Heart left ventricle (tissue), 16 donors: Measurements from ENCODE around the gene PJA1. TPM values are rescaled to one million over a fixed set of nuclear protein-coding genes. Genes with fewer than 3 reads are reported as not detected.
A peak's percentile ranks its signal among the peaks of the same experiment; 100 is the strongest.

Source experiments
- ATAC-seq, 4 donors: fragments of 200-7000 bp; cut with Tn5 transposase; one replicate each; pipeline ENCODE4 v1.9.1; 2020 to 2022; ENCODE audit warnings: moderate library complexity in 4 of 4, mild to moderate bottlenecking in 3 of 4, moderate number of reproducible peaks in 1 of 4
- DNase-seq, 5 donors: peaks; one replicate each; pipeline ENCODE4 v3.0.0-alpha.2; 2020
- H3K27ac ChIP-seq, 12 donors: fragments of 200-600 bp; sonication (generic) in 4 of 12; one replicate each; pipeline versions ENCODE4 v1.5.0 to v1.8.0; 2016 to 2022; ENCODE audit warnings: mild to moderate bottlenecking in 2 of 12
- H3K27me3 ChIP-seq, 9 donors: fragments of 200-600 bp; sonication (generic) in 2 of 9; one replicate each; pipeline versions ENCODE4 v1.5.1 to v1.8.0; 2016 to 2022; ENCODE audit warnings: mild to moderate bottlenecking in 3 of 9
- H3K36me3 ChIP-seq, 9 donors: fragments of 200-600 bp; sonication (generic) in 2 of 9; one replicate each; pipeline versions ENCODE4 v1.5.0 to v1.8.0; 2018 to 2022; ENCODE audit warnings: mild to moderate bottlenecking in 2 of 9
- H3K4me1 ChIP-seq, 12 donors: fragments of 200-600 bp; sonication (generic) in 4 of 12; one replicate each; pipeline versions ENCODE4 v1.5.0 to v1.8.0; 2016 to 2022; ENCODE audit warnings: mild to moderate bottlenecking in 3 of 12
- H3K4me3 ChIP-seq, 12 donors: fragments of 200-600 bp; sonication (generic) in 4 of 12; one replicate each; pipeline versions ENCODE4 v1.5.0 to v1.8.0; 2017 to 2022; ENCODE audit warnings: mild to moderate bottlenecking in 9 of 12, moderate library complexity in 4 of 12
- H3K9me3 ChIP-seq, 12 donors: fragments of 200-600 bp; sonication (generic) in 4 of 12; one replicate each; pipeline versions ENCODE4 v1.5.0 to v1.8.0; 2016 to 2022; ENCODE audit warnings: mild to moderate bottlenecking in 1 of 12
- POLR2A ChIP-seq, 2 donors: fragments of 450-650 bp; IDR thresholded peaks; one replicate each; pipeline ENCODE4 v1.6.1; 2017; ENCODE audit warnings: antibody characterized with exemption in 2 of 2, mild to moderate bottlenecking in 2 of 2, moderate library complexity in 2 of 2
- WGBS, 4 donors: extraction: QIAGEN DNeasy Blood & Tissue Kit in 2 of 4; methylation state at CpG; one replicate each; pipeline versions ENCODE4 v1.1.5 to v1.1.7; 2013 to 2018; 5-methylcytosine and 5-hydroxymethylcytosine counted together
- intact Hi-C, 10 donors: fragments of 100-400 bp; cut with DNase I; formaldehyde crosslinking; loops; one replicate each; pipeline versions ENCODE4 v1.11.1 to v1.14.2; 2022
- polyA plus RNA-seq, 2 donors: library from polyadenylated mRNA; stranded (reverse); fragments of 200-250 nt; gene quantifications; one replicate each; pipeline ENCODE4 v1.2.3, GENCODE V29; 2013
- total RNA-seq, 9 donors: library from RNA; depleted of rRNA in 2 of 9; stranded (reverse); fragments of >200 nt in 2 of 9; fragmentation: NEBNext Ultra II Directional in 3 of 9; extraction: Animal tissue kit (Norgen Biotek cat#: 25700) in 3 of 9; gene quantifications; one replicate each; pipeline versions ENCODE4 v1.1.0 to v1.2.4, GENCODE V29; 2016 to 2023
- TF ChIP-seq, protein P1 (sequence below), 12 donors: fragments of 200-600 bp; sonication (generic) in 4 of 12; IDR thresholded peaks; one replicate each; pipeline versions ENCODE4 v1.5.0 to v1.8.0; 2018 to 2022; ENCODE audit warnings: antibody characterized with exemption in 12 of 12, mild to moderate bottlenecking in 5 of 12
- donor health status: ischemic (EF 13 %, LVEDD 7.1; RV severe dilation, severe dysfunction).
- donor health status: healthy with polysubstance abuse.
- donor health status: DM: no; HTN: yes; CAD: no.
- donor health status: DM: no; HTN: no; CAD: no.
- donor health status: ischemic (EF 25% LVEDD 6.9; RV normal size, moderate dysfunction).
- donor health status: ischemic (EF 25% LVEDD 5.7; RV mildly dilated, moderate dysfunction).
- donor health status: healthy.
- donor health status: DM: yes; HTN: yes; CAD: no.
- donor health status: ischemic (EF 35%, LVEDD 5.7; RV mildly dilated, moderate dysfunction).
- donor health status: nonischemic (EF 11% LVEDD 7.7; RV severe dilation, severe dysfunction).
- donor health status: DM: yes; HTN: yes; CAD: no.
- donor health status: PGD.
- donor health status: ischemic (EF 29% LVEDD 5.4; RV normal size, mild dysfunction).
- donor health status: nonischemic (EF 23%, LVEDD 6.1; RV moderate dilation, normal function).

Gene PJA1
- total and polyA plus RNA-seq, 11 donors = 4.3 to 20.1 (median 14.4) TPM

DNA sequence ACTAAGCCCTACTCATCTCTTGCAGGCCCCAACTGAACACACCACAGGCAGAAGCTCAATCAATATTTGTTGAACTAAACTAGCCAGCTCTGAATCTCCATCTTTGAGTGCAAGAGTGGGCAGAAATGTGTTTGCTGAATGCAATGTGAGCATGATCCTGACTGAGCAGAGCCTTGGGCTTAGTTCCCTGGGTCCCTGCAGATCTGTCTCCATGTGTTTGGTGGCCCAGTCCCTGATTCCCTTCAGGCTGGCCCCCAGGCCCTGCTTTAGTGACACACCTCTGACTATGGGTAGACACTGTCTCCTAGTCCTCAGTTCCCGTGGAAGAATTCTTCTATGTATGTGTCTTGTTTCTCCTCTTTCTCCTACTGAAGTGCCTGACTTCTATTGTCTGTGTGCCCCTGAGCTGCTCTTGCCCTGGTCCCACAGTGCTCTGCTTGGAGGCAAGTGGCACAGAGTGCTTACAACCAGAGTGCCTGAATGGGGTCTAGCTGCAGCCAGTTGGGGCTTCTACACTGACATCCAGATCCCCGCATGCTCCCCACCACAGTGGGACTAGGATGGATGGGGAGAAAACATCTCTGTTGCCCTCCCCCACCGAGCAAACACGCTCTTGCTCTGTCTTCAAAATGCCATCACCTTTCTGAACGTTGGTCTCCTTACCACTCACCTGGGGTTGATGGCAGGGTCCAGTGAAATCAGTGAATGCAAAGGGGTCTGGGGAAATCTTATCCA, 9.3 kb downstream of the PJA1 start:
- peaks cover 0 to 28% (median 0%) of the 10 kb centered on the region in 9 donors for H3K27me3 ChIP-seq
- intact Hi-C loops = loop anchor here in 1 of 10 donors (10.0 kb wide), 1 partner anchor 129 kb away; no protein-coding TSS in a partner anchor
- no peak overlapping the region for H3K27ac ChIP-seq
- DNase-seq (no peak), ATAC-seq (no peak)
- TF ChIP-seq, protein P1, sequence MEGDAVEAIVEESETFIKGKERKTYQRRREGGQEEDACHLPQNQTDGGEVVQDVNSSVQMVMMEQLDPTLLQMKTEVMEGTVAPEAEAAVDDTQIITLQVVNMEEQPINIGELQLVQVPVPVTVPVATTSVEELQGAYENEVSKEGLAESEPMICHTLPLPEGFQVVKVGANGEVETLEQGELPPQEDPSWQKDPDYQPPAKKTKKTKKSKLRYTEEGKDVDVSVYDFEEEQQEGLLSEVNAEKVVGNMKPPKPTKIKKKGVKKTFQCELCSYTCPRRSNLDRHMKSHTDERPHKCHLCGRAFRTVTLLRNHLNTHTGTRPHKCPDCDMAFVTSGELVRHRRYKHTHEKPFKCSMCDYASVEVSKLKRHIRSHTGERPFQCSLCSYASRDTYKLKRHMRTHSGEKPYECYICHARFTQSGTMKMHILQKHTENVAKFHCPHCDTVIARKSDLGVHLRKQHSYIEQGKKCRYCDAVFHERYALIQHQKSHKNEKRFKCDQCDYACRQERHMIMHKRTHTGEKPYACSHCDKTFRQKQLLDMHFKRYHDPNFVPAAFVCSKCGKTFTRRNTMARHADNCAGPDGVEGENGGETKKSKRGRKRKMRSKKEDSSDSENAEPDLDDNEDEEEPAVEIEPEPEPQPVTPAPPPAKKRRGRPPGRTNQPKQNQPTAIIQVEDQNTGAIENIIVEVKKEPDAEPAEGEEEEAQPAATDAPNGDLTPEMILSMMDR (IDR thresholded peaks at IDR 0.05) = no peak
- TF ChIP-seq POLR2A (IDR thresholded peaks at IDR 0.05) = no peak
- peaks cover 0 to 3% (median 0%) of the 10 kb centered on the region in 9 donors for H3K36me3 ChIP-seq
- H3K9me3 ChIP-seq = no peaks in the 10 kb centered on the region
- no peak overlapping the region for H3K4me3 ChIP-seq
- H3K4me1 ChIP-seq = peaks cover 0 to 13% (median 5%) of the 10 kb centered on the region in 12 donors
- WGBS, 4 donors = 66 to 91% (median 82%) methylated on average over 5 of the region's 5 CpGs

DNA sequence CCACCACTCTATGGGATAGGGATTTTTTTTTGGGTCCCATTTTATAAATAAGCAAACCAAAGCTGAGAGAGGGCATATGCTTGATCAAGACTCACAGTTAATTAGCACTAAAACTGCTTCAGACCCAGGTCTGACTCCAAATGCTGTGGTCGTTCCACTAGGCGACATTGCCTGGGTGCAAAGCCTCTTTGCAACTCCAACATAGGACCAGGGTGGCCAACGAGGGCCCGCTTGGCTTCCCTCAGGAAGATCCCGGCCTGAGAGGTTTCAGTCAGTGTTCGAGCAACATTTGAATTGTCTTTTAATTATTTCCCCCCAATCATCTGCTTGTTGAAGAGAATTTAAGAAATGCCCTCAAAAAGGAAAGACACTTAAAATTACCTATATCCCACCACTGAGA, 11.2 kb downstream of the PJA1 start:
- 85 to 96% (median 94%) methylated on average over 6 of the region's 6 CpGs for WGBS, 4 donors

DNA sequence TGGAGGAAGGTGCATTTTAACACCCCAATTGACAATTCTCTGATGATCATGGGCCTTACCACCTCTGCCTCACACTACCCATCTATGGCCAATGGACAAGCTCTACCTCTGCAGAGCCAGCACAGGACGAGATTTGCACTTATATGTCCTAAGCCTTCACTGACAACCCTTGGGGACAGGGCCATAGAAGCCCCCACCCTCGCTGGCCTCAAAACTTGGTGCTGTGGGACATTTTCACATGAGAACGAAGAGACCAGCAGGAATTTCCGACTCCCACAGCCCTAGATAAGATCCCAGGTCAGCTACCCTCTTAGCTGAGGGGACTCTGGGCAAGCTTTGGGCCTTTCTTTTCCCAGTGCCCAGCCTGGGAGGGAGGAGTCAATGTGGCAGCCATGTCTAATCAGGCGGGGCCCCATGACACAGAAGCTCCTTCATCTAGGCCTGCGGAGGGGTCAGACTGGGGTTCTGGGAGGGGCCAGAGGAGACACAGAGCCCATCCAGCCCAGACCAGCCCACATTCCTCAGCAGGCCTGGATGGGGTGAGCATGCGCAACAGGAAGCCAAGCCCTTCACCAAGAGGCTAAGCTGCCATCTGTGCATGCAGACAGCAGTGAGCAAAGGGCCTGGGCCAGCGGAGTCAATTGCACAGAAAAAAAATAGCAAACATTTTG, 12.1 kb downstream of the PJA1 start:
- Histone ChIP-seq H3K4me1 (peaks cover 0 to under 1% (median 0%) of the 10 kb centered on the region in 12 donors), H3K27me3 (peaks cover 0 to 35% (median 0%) of the 10 kb centered on the region in 9 donors), H3K4me3 (no peak overlapping the region), H3K9me3 (no peaks in the 10 kb centered on the region), H3K27ac (no peak overlapping the region), H3K36me3 (no peaks in the 10 kb centered on the region)
- WGBS, 4 donors = 55 to 84% (median 66%) methylated on average over 6 to 8 of the region's 8 CpGs
- peak in 3 of 4 donors; percentile 11 to 49 (median 29) for ATAC-seq
- no peak for TF ChIP-seq POLR2A (IDR thresholded peaks at IDR 0.05)
- TF ChIP-seq, protein P1 (IDR thresholded peaks at IDR 0.05) = no peak
- no peak for DNase-seq
- intact Hi-C loops = loop anchor here in 1 of 10 donors (10.0 kb wide), 1 partner anchor 132 kb away; no protein-coding TSS in a partner anchor

More for the DNA sequence above, 11.2 kb downstream of the PJA1 start:
- no peaks in the 10 kb centered on the region for H3K36me3 ChIP-seq
- H3K27me3 ChIP-seq = peaks cover 0 to 39% (median 0%) of the 10 kb centered on the region in 9 donors
- TF ChIP-seq, protein P1 (IDR thresholded peaks at IDR 0.05) = no peak
- no peak for TF ChIP-seq POLR2A (IDR thresholded peaks at IDR 0.05)
- H3K9me3 ChIP-seq = no peaks in the 10 kb centered on the region
- ATAC-seq (no peak), DNase-seq (no peak)
- H3K4me1 ChIP-seq = peaks cover 0 to 9% (median 3%) of the 10 kb centered on the region in 12 donors
- intact Hi-C loops = loop anchor here in 1 of 10 donors (10.0 kb wide), 1 partner anchor 131 kb away; no protein-coding TSS in a partner anchor
- H3K4me3 ChIP-seq = no peak overlapping the region
- no peak overlapping the region for H3K27ac ChIP-seq

DNA sequence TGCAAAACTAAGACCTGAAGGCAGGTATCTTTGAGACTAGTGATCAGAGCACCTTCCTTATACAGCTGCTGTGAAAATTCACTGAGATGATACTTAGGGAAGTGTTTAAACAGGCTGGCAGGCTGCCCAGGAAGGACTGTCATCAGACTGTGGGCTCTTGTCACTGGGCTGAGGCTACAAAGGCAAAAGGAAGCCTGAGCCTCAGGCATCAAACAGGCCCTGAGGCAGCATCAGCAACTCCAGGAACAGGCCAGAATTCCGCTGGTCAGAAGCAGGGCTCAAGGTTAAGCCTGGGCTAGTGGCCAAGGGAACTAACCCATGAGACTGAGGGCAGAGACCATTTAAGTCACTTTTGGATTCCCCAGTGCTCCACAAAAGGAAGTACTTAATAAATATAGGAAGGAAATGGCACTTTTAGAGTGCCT, 12.8 kb downstream of the PJA1 start:
- Histone ChIP-seq H3K27me3 (peaks cover 0 to 40% (median 0%) of the 10 kb centered on the region in 9 donors), H3K27ac (no peak overlapping the region), H3K4me3 (no peak overlapping the region), H3K36me3 (no peaks in the 10 kb centered on the region), H3K4me1 (no peaks in the 10 kb centered on the region), H3K9me3 (no peaks in the 10 kb centered on the region)
- 41 to 71% (median 45%) methylated on average over 1 of the region's 1 CpG for WGBS, 4 donors
- ATAC-seq (peak in 3 of 4 donors; percentile 22 to 28 (median 28)), DNase-seq (peak in 2 of 5 donors; percentile 17 to 54)
- TF ChIP-seq, protein P1 (IDR thresholded peaks at IDR 0.05) = no peak
- no peak for TF ChIP-seq POLR2A (IDR thresholded peaks at IDR 0.05)
- intact Hi-C loops = loop anchor here in 1 of 10 donors (10.0 kb wide), 1 partner anchor 132 kb away; no protein-coding TSS in a partner anchor
